ENCODE results near the gene SNCA. TPM values are rescaled to one million over a fixed set of nuclear protein-coding genes. Genes with fewer than 3 reads are reported as not detected.
A peak's percentile ranks its signal among the peaks of the same experiment; 100 is the strongest.

Gene SNCA
- total RNA-seq, 4 donors from 2014 or later = 8.7 to 26.1 (median 19.2) TPM

GRCh38 chr4:89863533-89863932, 26.6 kb upstream of the SNCA start:
- TF ChIP-seq CTCF (IDR thresholded peaks at IDR 0.05) = no peak
- DNase-seq (ENCODE audit: low spot score) = no peak
- no peak for ATAC-seq (ENCODE audit: low FRiP score)

- no peak for TF ChIP-seq CTCF (IDR thresholded peaks at IDR 0.05)
- ATAC-seq (ENCODE audit: low FRiP score) (no peak), DNase-seq (ENCODE audit: low spot score) (no peak)
Observed at GRCh38 chr4:89860971-89861370, 24.0 kb upstream of the SNCA start.

DNA sequence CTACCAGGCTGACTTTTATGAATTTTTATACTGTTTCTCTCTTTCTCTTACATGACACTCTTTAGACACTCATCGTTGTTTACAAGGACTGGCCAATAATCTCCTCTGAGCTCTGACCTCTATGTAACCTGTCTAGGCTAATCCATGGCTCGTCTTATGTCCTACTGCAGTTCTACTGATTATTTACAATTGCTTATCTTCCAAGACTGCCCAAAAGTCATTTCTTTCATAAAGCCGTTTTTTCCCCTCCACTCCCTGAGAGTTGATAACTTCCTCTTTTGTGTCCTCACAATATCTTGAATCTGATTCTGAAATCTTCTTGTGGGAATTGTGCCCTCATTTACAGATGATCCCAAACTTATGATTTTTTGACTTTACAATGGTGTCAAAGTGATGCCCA, 18.3 kb upstream of the SNCA start:
- no peak for TF ChIP-seq CTCF (IDR thresholded peaks at IDR 0.05)
- DNase-seq (ENCODE audit: low spot score) = no peak
- no peak for ATAC-seq (ENCODE audit: low FRiP score)

DNA sequence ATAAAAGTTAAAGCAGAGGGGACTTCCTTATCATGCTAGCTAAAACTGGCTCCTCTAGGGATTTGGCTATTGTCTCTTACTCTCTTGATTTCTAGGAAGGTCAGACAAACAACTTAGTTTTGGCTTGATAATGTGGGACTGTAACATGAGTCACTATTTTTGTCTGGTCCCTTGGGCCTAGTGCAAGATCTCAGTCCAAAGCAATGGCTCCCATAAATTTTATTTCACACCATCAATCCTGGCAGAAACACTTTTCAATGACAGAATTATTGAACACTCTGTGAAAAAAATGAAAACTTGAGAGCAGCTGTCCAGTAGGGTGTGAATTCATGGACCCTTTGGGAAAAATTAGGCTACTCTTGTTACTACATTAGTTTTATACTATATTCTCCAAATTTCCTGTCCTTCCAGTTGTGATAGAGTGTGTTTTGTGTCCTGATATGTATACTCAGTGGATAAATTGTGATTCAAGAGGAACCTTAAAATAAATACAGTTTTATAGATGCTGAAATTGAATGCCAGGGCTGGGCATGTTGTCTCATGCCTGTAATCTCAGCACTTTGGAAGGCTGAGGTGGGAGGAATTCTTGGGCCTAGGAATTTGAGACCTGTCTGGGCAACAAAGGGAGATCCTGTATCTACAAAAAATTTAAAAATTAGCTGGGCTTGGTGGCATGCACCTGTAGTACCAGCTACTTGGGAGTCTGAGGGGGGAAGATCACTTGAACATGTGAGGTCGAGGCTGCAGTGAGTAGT, 10.8 kb upstream of the SNCA start:
- no peak for TF ChIP-seq CTCF (IDR thresholded peaks at IDR 0.05)
- ATAC-seq (ENCODE audit: low FRiP score) (no peak), DNase-seq (ENCODE audit: low spot score) (no peak)

DNA sequence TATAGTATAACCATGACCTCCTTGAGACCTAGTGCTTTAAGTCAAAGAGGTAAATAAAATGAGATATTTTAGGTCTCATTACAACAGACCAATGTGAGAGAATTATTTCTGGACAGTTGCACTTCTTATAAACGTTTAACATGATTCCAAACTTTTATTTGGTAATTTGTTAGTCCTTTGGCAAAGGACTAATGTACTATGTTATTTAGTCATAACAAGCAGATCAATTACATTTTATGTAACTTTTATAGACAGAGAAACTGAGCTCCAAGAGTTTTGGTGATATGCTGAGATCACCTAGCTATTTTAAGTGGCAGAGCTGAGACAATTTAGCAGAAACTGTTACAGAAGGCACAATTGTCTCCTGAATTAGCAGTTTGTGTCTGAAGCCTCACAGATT, 2.6 kb upstream of the SNCA start:
- TF ChIP-seq CTCF (IDR thresholded peaks at IDR 0.05) = no peak
- ATAC-seq (ENCODE audit: low FRiP score) = no peak
- no peak for DNase-seq (ENCODE audit: low spot score)

DNA sequence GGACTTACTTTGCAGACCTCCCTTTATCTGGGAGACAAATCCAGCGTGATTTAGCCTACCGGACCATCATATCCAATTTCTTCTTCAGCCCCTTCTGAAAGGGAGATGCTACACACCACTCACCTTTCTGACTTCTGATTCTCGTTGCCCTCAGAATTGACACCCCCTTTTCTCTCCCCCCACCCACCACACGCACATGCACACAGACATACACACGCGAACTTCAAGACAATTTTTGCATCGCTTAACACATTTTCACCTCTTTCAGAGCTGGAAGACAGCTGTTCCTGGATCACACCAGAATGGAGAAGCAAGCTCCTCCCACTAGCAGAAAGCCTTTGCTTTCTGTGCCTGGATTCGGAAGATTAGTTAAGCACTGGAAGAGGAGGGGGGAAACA, 1.0 kb upstream of the SNCA start:
- no peak for ATAC-seq (ENCODE audit: low FRiP score)
- no peak for TF ChIP-seq CTCF (IDR thresholded peaks at IDR 0.05)
- no peak for DNase-seq (ENCODE audit: low spot score)

- peak; percentile 45 for ATAC-seq (ENCODE audit: low FRiP score)
- no peak for TF ChIP-seq CTCF (IDR thresholded peaks at IDR 0.05)
- no peak for DNase-seq (ENCODE audit: low spot score)
Observed at GRCh38 chr4:89837385-89837992, 528 bp upstream of the SNCA start.
